ENCODE data around the gene TRPC1. TPM values are rescaled to one million over a fixed set of nuclear protein-coding genes. Genes with fewer than 3 reads are reported as not detected.
A peak's percentile ranks its signal among the peaks of the same experiment; 100 is the strongest.

Gene TRPC1
- polyA plus RNA-seq, 1 of the 3 experiments (the other 2 are of a cell fraction) = 9.6 TPM

- ChIA-PET POLR2A (interaction anchor here (0.6 kb wide), 1 partner anchor 237 kb away, joined by 4 read pairs; no protein-coding TSS in a partner anchor), CTCF (interaction anchor here (1.2 to 2.9 kb wide), 2 partner anchors 10 kb away, joined by 9 to 25 read pairs; no protein-coding TSS in a partner anchor)
- Histone ChIP-seq H3K9me2 (no peaks in the 10 kb centered on the region), H3K27ac (ENCODE audit: low read depth in 2 of 2, low read length in 1 of 2) (no peak overlapping the region), H3K79me2 (ENCODE audit: insufficient read depth) (no peaks in the 10 kb centered on the region), H2AFZ (ENCODE audit: low read depth) (no peak overlapping the region), H3K27me3 (ENCODE audit: insufficient read depth) (no peaks in the 10 kb centered on the region), H3K9me3 (no peaks in the 10 kb centered on the region), H3K4me1 (ENCODE audit: control insufficient read depth in 1 of 2, insufficient read depth in 2 of 2, low read depth in 1 of 2, low read length in 1 of 2) (no peaks in the 10 kb centered on the region), H3K4me3 (ENCODE audit: low read depth in 2 of 2, low read length in 1 of 2) (no peak overlapping the region), H4K20me1 (ENCODE audit: insufficient read depth) (no peaks in the 10 kb centered on the region), H3F3A (replicated peaks; ENCODE audit: insufficient read depth) (no peaks in the 10 kb centered on the region), H3K36me3 (replicated peaks in 1 of 2; ENCODE audit: control insufficient read depth in 1 of 2, insufficient read depth in 2 of 2, low read length in 1 of 2) (no peaks in the 10 kb centered on the region), H3K9ac (no peak overlapping the region), H3K4me2 (no peak overlapping the region)
- no peak for TF ChIP-seq NFIC (IDR thresholded peaks at IDR 0.05; ENCODE audit: borderline replicate concordance)
- no peak for TF ChIP-seq EP300 (IDR thresholded peaks at IDR 0.05; ENCODE audit: borderline replicate concordance in 1 of 2, low read depth in 1 of 2, low read length in 1 of 2)
- TF ChIP-seq MAX (IDR thresholded peaks at IDR 0.05; ENCODE audit: low read depth) = no peak
- no peak for TF ChIP-seq RXRA (IDR thresholded peaks at IDR 0.05; ENCODE audit: borderline replicate concordance, low read depth)
- DNase-seq = no peak
Observed at GRCh38 chr3:142819179-142819578, 95.3 kb downstream of the TRPC1 start.

DNA sequence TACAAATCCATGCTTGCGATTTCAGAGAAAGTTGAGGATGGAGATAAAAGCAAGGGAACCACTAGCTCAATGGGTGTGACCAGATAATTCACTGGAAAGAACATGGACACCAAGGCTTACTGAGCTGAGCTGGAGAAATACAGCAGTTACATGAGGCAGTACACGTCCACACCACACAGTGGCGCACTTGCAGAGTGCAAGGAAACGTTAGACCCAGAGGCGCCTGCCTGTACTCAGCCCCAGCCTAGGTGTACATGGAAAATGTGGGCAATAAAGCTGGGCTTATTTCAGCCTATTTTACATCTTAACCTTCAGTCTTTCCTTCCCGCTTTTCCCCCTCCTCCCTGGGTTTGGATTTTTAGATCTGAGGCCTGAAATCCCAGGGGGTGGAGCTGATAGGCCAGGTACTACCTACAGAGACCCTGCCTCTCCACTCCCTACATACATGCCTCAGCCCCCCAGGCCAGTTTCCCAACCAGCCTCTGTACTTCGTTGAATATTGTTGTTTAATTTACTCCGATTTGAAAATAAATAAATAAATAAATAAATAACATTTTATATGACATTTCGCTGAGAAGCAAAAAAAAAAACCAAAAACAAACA, 105.0 kb downstream of the TRPC1 start:
- no peaks in the 10 kb centered on the region for H3K9me2 ChIP-seq
- no peaks in the 10 kb centered on the region for H3K36me3 ChIP-seq (replicated peaks in 1 of 2; ENCODE audit: control insufficient read depth in 1 of 2, insufficient read depth in 2 of 2, low read length in 1 of 2)
- no peaks in the 10 kb centered on the region for H4K20me1 ChIP-seq (ENCODE audit: insufficient read depth)
- ChIA-PET CTCF (interaction anchor here (0.5 to 4.8 kb wide), 67 partner anchors 8 to 513 kb away, joined by 3 to 88 read pairs (median 5); partner anchors contain the start of genes ATR, PLS1, TRPC1 and U2SURP), POLR2A (interaction anchor here (0.7 kb wide), 1 partner anchor 172 kb away, joined by 3 read pairs; the partner anchor contains the start of gene U2SURP)
- no peaks in the 10 kb centered on the region for H3K9me3 ChIP-seq
- TF ChIP-seq TEAD4 (IDR thresholded peaks at IDR 0.05; ENCODE audit: borderline replicate concordance, insufficient read depth) (no peak), RFX5 (IDR thresholded peaks at IDR 0.05; ENCODE audit: low read length) (no peak), SMC3 (IDR thresholded peaks at IDR 0.05; ENCODE audit: low read depth, low read length) (peak; percentile 97), IRF3 (IDR thresholded peaks at IDR 0.05; ENCODE audit: low read depth, low read length) (no peak), FOSL2 (IDR thresholded peaks at IDR 0.05; ENCODE audit: borderline replicate concordance, low read depth) (no peak), YY1 (IDR thresholded peaks at IDR 0.05; ENCODE audit: low read depth) (no peak), RCOR1 (IDR thresholded peaks at IDR 0.05; ENCODE audit: low read length) (peak; percentile 37; the same call in 1 of the 2 replicates), RAD21 (IDR thresholded peaks at IDR 0.05; ENCODE audit: low read length) (peak; percentile 97), CTCF (IDR thresholded peaks at IDR 0.05) (peak; percentile 93), NFIC (IDR thresholded peaks at IDR 0.05; ENCODE audit: borderline replicate concordance) (no peak), FOXM1 (IDR thresholded peaks at IDR 0.05; ENCODE audit: low read depth) (no peak)
- H3K27ac ChIP-seq (ENCODE audit: low read depth in 2 of 2, low read length in 1 of 2) = no peak overlapping the region
- H3F3A ChIP-seq (replicated peaks; ENCODE audit: insufficient read depth) = no peaks in the 10 kb centered on the region
- H3K9ac ChIP-seq = no peak overlapping the region
- H3K4me3 ChIP-seq (ENCODE audit: low read depth in 2 of 2, low read length in 1 of 2) = peak overlapping the region in 1 of 2 experiments; percentile 38; a peak in 1 of 4 replicates
- no peaks in the 10 kb centered on the region for H3K27me3 ChIP-seq (ENCODE audit: insufficient read depth)
- peak overlapping the region; percentile 82 for H2AFZ ChIP-seq (ENCODE audit: low read depth)
- H3K4me2 ChIP-seq = no peak overlapping the region
- DNase-seq = peak; percentile 64
- H3K4me1 ChIP-seq (ENCODE audit: control insufficient read depth in 1 of 2, insufficient read depth in 2 of 2, low read depth in 1 of 2, low read length in 1 of 2) = no peaks in the 10 kb centered on the region
- no peaks in the 10 kb centered on the region for H3K79me2 ChIP-seq (ENCODE audit: insufficient read depth)
- 18% methylated on average over 9 of the region's 9 CpGs for WGBS (ENCODE audit: low lambda C conversion rate)
